Spleen (tissue), 11 donors: Measurements from ENCODE around the gene FHIT. TPM values are rescaled to one million over a fixed set of nuclear protein-coding genes. Genes with fewer than 3 reads are reported as not detected.

Source experiments
- DNase-seq: peaks from one replicate; pipeline ENCODE4 v3.0.0-alpha.2; 2020
- H3K27ac ChIP-seq, 8 donors: fragments of 200-600 bp; sonication (generic) in 7 of 8; 1 replicate in 4 of 8; 2 replicates in 4 of 8; pipeline versions ENCODE4 v1.5.0 to v1.8.0; 2016 to 2021; ENCODE audit warnings: inconsistent platforms in 4 of 8, mild to moderate bottlenecking in 4 of 8, moderate library complexity in 1 of 8
- H3K27me3 ChIP-seq, 7 donors: fragments of 200-600 bp; sonication (generic) in 6 of 7; replicated peaks in 1 of 7; 1 replicate in 4 of 7; 2 replicates in 3 of 7; pipeline versions ENCODE4 v1.5.0 to v1.8.0; 2016 to 2021; ENCODE audit warnings: inconsistent platforms in 3 of 7, mild to moderate bottlenecking in 1 of 7
- H3K36me3 ChIP-seq, 6 donors: fragments of 200-600 bp; sonication (generic) in 5 of 6; 1 replicate in 4 of 6; 2 replicates in 2 of 6; pipeline versions ENCODE4 v1.5.0 to v1.8.0; 2016 to 2021; ENCODE audit warnings: inconsistent platforms in 2 of 6
- H3K4me1 ChIP-seq, 6 donors: fragments of 200-600 bp; sonication (generic) in 5 of 6; 1 replicate in 3 of 6; 2 replicates in 3 of 6; pipeline versions ENCODE4 v1.5.0 to v1.8.0; 2016 to 2021; ENCODE audit warnings: inconsistent platforms in 3 of 6
- H3K4me3 ChIP-seq, 8 donors: fragments of 200-600 bp; sonication (generic) in 7 of 8; 1 replicate in 4 of 8; 2 replicates in 4 of 8; pipeline versions ENCODE4 v1.5.0 to v1.8.0; 2016 to 2021; ENCODE audit warnings: inconsistent platforms in 4 of 8, mild to moderate bottlenecking in 4 of 8, moderate library complexity in 2 of 8
- H3K9me3 ChIP-seq, 8 donors: fragments of 200-600 bp; sonication (generic) in 7 of 8; 1 replicate in 4 of 8; 2 replicates in 4 of 8; pipeline versions ENCODE4 v1.5.0 to v1.8.0; 2016 to 2021; ENCODE audit warnings: inconsistent platforms in 4 of 8
- POLR2A ChIP-seq, 3 donors: fragments of 450-650 bp; IDR thresholded peaks; one replicate each; pipeline ENCODE4 v1.5.1; 2017; ENCODE audit warnings: antibody characterized with exemption in 3 of 3, mild to moderate bottlenecking in 1 of 3
- POLR2AphosphoS5 ChIP-seq, 3 donors: sonication (generic); formaldehyde crosslinking; IDR thresholded peaks; one replicate each; pipeline ENCODE4 v1.5.1; 2017; ENCODE audit warnings: antibody characterized with exemption in 3 of 3
- WGBS, 5 donors: extraction: QIAGEN DNeasy Blood & Tissue Kit in 3 of 5; methylation state at CpG; one replicate each; pipeline versions ENCODE4 v1.1.5 to v1.1.7; 2013 to 2018; 5-methylcytosine and 5-hydroxymethylcytosine counted together
- intact Hi-C: fragments of 100-400 bp; cut with DNase I; formaldehyde crosslinking; loops from one replicate; pipeline ENCODE4 v1.15.0; 2023; ENCODE audit warnings: low total_unique reads
- polyA plus RNA-seq, 3 donors: library from polyadenylated mRNA; stranded (reverse); fragments of 200-250 nt; gene quantifications; one replicate each; pipeline ENCODE4 v1.2.1, GENCODE V29; 2013
- total RNA-seq, 7 donors: library from RNA; depleted of rRNA in 3 of 7; stranded (reverse); fragments of >200 nt in 3 of 7; fragmentation: NEBNext Ultra II Directional in 4 of 7; extraction: Animal tissue kit (Norgen Biotek cat#: 25700) in 4 of 7; gene quantifications; one replicate each; pipeline versions ENCODE4 v1.1.0 to v1.2.1, GENCODE V29; 2016 to 2021
- TF ChIP-seq, protein P1 (sequence below), 11 experiments: fragments of 200-600 bp in 7 of 11; fragments of 450-650 bp in 4 of 11; sonication (generic) in 4 of 11; IDR thresholded peaks in 8 of 11; conservative IDR thresholded peaks in 3 of 11; 1 replicate in 7 of 11; 2 replicates in 4 of 11; pipeline versions ENCODE4 v1.4.0 to v1.8.0; 2016 to 2021; ENCODE audit warnings: antibody characterized with exemption in 11 of 11, inconsistent platforms in 4 of 11, mild to moderate bottlenecking in 1 of 11
- donor health status: healthy with polysubstance abuse.
- donor health status: DM: no; HTN: no; CAD: no; lungs with moderate emphysema.
- donor health status: DM: no; HTN: no; CAD: no.
- donor health status: Bipolar disorder and iron deficiency.
- donor health status: healthy.
- donor health status: DM: no; HTN: no; CAD: no.
- donor health status: DM: yes; HTN: yes; CAD: no.

FHIT gene
- total and polyA plus RNA-seq, 10 donors: 4.1 to 23.1 (median 12.2) TPM

DNA sequence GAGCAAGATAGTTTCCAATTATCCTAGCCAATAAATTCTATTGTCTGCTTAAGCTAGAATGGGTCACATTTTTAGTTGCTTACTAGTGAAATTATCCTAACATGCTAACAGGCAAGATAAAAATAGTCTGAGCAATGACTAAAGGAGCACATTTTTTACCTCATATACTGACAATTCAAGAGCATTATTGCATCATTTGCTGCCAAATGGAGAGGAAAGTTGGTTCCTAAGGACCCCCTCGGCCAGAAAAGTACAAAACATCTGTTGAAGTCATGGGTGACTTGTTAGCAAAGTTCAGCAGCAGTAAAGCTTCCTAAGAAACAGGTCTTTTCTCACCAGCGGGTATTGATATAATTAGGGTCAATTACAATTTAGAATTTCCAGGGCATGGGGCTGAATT, 1001.0 kb downstream of the FHIT start:
- H3K27me3 ChIP-seq: no peaks in the 10 kb centered on the region
- intact Hi-C loops: no loop called here
- WGBS, 5 donors: 55 to 73% (median 66%) methylated on average over 2 of the region's 2 CpGs
- DNase-seq: no peak
- H3K27ac ChIP-seq: no peak overlapping the region
- TF ChIP-seq, protein P1, sequence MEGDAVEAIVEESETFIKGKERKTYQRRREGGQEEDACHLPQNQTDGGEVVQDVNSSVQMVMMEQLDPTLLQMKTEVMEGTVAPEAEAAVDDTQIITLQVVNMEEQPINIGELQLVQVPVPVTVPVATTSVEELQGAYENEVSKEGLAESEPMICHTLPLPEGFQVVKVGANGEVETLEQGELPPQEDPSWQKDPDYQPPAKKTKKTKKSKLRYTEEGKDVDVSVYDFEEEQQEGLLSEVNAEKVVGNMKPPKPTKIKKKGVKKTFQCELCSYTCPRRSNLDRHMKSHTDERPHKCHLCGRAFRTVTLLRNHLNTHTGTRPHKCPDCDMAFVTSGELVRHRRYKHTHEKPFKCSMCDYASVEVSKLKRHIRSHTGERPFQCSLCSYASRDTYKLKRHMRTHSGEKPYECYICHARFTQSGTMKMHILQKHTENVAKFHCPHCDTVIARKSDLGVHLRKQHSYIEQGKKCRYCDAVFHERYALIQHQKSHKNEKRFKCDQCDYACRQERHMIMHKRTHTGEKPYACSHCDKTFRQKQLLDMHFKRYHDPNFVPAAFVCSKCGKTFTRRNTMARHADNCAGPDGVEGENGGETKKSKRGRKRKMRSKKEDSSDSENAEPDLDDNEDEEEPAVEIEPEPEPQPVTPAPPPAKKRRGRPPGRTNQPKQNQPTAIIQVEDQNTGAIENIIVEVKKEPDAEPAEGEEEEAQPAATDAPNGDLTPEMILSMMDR (IDR thresholded peaks at IDR 0.05 in 8 of 11, conservative IDR thresholded peaks at IDR 0.05 in 3 of 11): no peak
- TF ChIP-seq POLR2AphosphoS5 (IDR thresholded peaks at IDR 0.05) (no peak), POLR2A (IDR thresholded peaks at IDR 0.05) (no peak)
- no peaks in the 10 kb centered on the region for H3K9me3 ChIP-seq
- no peaks in the 10 kb centered on the region for H3K4me1 ChIP-seq
- no peaks in the 10 kb centered on the region for H3K36me3 ChIP-seq
- no peak overlapping the region for H3K4me3 ChIP-seq

DNA sequence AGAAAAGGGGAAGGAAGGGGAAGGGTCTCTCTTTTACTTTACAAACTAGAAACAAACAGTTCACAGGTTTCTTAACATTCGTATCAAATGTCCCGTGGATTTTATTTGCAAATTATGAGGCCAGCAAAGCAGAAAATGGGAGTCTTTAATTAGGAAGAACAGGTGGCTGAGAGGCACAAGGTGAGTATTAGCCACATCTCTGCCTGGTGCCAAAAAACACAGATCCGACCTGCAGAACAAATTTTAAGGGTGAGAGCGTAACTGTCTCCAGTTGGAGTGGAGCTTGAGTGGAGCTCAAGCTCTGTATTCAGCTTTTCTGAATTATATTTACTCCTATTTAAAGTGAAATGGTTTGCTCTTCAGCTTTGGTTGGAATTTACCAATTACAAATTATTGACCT, 1004.9 kb downstream of the FHIT start:
- no peak overlapping the region for H3K4me3 ChIP-seq
- no peaks in the 10 kb centered on the region for H3K27me3 ChIP-seq
- no peaks in the 10 kb centered on the region for H3K4me1 ChIP-seq
- 81 to 92% (median 85%) methylated on average over 4 of the region's 4 CpGs for whole genome bisulfite sequencing, 5 donors
- TF ChIP-seq POLR2A (IDR thresholded peaks at IDR 0.05) (no peak), POLR2AphosphoS5 (IDR thresholded peaks at IDR 0.05) (no peak)
- TF ChIP-seq, protein P1 (IDR thresholded peaks at IDR 0.05 in 8 of 11, conservative IDR thresholded peaks at IDR 0.05 in 3 of 11): no peak
- no peak overlapping the region for H3K27ac ChIP-seq
- no peaks in the 10 kb centered on the region for H3K9me3 ChIP-seq
- H3K36me3 ChIP-seq: no peaks in the 10 kb centered on the region
- intact Hi-C loops: no loop called here
- no peak for DNase-seq

DNA sequence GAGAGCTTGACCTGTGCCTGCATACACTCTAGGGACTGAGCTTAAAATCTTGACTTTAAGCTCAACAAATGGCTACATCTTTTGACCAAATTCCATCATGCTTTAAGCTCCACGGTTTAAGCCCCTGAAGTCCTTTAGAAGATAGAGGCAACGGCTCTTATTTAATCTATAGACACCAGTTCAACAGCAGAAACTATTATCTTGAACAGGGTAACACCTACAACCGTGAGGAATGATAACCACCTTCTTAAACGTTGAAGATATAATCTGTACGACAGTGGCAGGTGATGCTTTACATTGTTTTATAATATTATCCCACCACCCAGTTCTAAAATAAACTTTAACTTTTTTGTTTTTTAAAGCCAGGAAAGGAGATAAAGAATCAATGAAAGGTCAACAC, 1007.8 kb downstream of the FHIT start:
- H3K36me3 ChIP-seq: no peaks in the 10 kb centered on the region
- 77 to 90% (median 84%) methylated on average over 5 of the region's 5 CpGs for WGBS, 5 donors
- H3K27me3 ChIP-seq: no peaks in the 10 kb centered on the region
- H3K27ac ChIP-seq: no peak overlapping the region
- no peak for DNase-seq
- no peak overlapping the region for H3K4me3 ChIP-seq
- no peaks in the 10 kb centered on the region for H3K4me1 ChIP-seq
- TF ChIP-seq POLR2A (IDR thresholded peaks at IDR 0.05) (no peak), POLR2AphosphoS5 (IDR thresholded peaks at IDR 0.05) (no peak)
- TF ChIP-seq, protein P1 (IDR thresholded peaks at IDR 0.05 in 8 of 11, conservative IDR thresholded peaks at IDR 0.05 in 3 of 11): no peak
- H3K9me3 ChIP-seq: no peaks in the 10 kb centered on the region
- intact Hi-C loops: no loop called here

GRCh38 chr3:60240492-60240891, 1010.8 kb downstream of the FHIT start:
- TF ChIP-seq POLR2AphosphoS5 (IDR thresholded peaks at IDR 0.05) (no peak), POLR2A (IDR thresholded peaks at IDR 0.05) (no peak)
- TF ChIP-seq, protein P1 (IDR thresholded peaks at IDR 0.05 in 8 of 11, conservative IDR thresholded peaks at IDR 0.05 in 3 of 11): no peak
- Histone ChIP-seq H3K4me1 (no peaks in the 10 kb centered on the region), H3K4me3 (no peak overlapping the region), H3K9me3 (no peaks in the 10 kb centered on the region), H3K27me3 (no peaks in the 10 kb centered on the region), H3K36me3 (no peaks in the 10 kb centered on the region), H3K27ac (no peak overlapping the region)
- intact Hi-C loops: no loop called here
- DNase-seq: no peak
- WGBS, 5 donors: 57 to 76% (median 73%) methylated on average over 3 of the region's 3 CpGs
